IPS DF 6.9 (cell line): ENCODE measurements around the gene BACE2.

Experiments
- DNase-seq: peaks from one replicate; pipeline ENCODE4 v3.0.0-alpha.2; 2013; ENCODE audit warnings: low read depth, low spot score
- H3K27ac ChIP-seq: one replicate; pipeline ENCODE4 v1.5.1; 2013; ENCODE audit warnings: low read length, control low read depth
- H3K27me3 ChIP-seq: 2 replicates; pipeline ENCODE4 v1.6.1; 2013; ENCODE audit warnings: mild to moderate bottlenecking, low read length; ENCODE audit not compliant: control insufficient read depth, insufficient read depth
- H3K36me3 ChIP-seq: 2 replicates; pipeline ENCODE4 v1.6.1; 2013; ENCODE audit warnings: low read length; ENCODE audit not compliant: control insufficient read depth, insufficient read depth
- H3K4me1 ChIP-seq: 2 replicates; pipeline ENCODE4 v1.6.1; 2013; ENCODE audit warnings: low read length; ENCODE audit not compliant: control insufficient read depth, insufficient read depth
- H3K4me3 ChIP-seq: 2 replicates; pipeline ENCODE4 v1.5.1; 2013; ENCODE audit warnings: mild to moderate bottlenecking, low read length
- H3K9me3 ChIP-seq: 2 replicates; pipeline ENCODE4 v1.6.1; 2013; ENCODE audit warnings: low read length, inconsistent platforms; ENCODE audit not compliant: control insufficient read depth, insufficient read depth
- WGBS: extraction: QIAGEN DNeasy Blood & Tissue Kit; methylation state at CpG from one replicate; pipeline ENCODE4 v1.1.7; 2013; ENCODE audit warnings: mixed read lengths, missing lambda C conversion rate; ENCODE audit not compliant: insufficient read length, insufficient coverage; 5-methylcytosine and 5-hydroxymethylcytosine counted together

The BACE2 gene

GRCh38 chr21:41164981-41165655 is 2.8 kb upstream of the BACE2 start:
- Histone ChIP-seq H3K4me3 (no peak overlapping the region), H3K27me3 (peaks cover 6% of the 10 kb centered on the region; the same call in 1 of the 2 replicates), H3K9me3 (no peaks in the 10 kb centered on the region), H3K4me1 (no peaks in the 10 kb centered on the region), H3K36me3 (no peaks in the 10 kb centered on the region), H3K27ac (no peak overlapping the region)
- no peak for DNase-seq
- no CpG with 5 or more reads among the region's 11 CpGs for WGBS

GRCh38 chr21:41166884-41167283 is 1.1 kb upstream of the BACE2 start:
- Histone ChIP-seq H3K4me1 (no peaks in the 10 kb centered on the region), H3K27me3 (peaks cover 6% of the 10 kb centered on the region; the same call in 1 of the 2 replicates), H3K27ac (no peak overlapping the region), H3K4me3 (peak overlapping the region; percentile 38; the same call in 1 of the 2 replicates), H3K36me3 (no peaks in the 10 kb centered on the region), H3K9me3 (no peaks in the 10 kb centered on the region)
- no CpG with 5 or more reads among the region's 14 CpGs for WGBS
- DNase-seq = no peak

GRCh38 chr21:41168391-41169257 is 664 bp downstream of the BACE2 start:
- Histone ChIP-seq H3K4me3 (peak overlapping the region; percentile 38), H3K27ac (no peak overlapping the region), H3K9me3 (no peaks in the 10 kb centered on the region), H3K27me3 (peaks cover 6% of the 10 kb centered on the region; the same call in 1 of the 2 replicates), H3K36me3 (no peaks in the 10 kb centered on the region), H3K4me1 (no peaks in the 10 kb centered on the region)
- WGBS = no CpG with 5 or more reads among the region's 75 CpGs
- no peak for DNase-seq

- H3K27me3 ChIP-seq = peaks cover 6% of the 10 kb centered on the region; the same call in 1 of the 2 replicates
- H3K4me1 ChIP-seq = no peaks in the 10 kb centered on the region
- H3K36me3 ChIP-seq = no peaks in the 10 kb centered on the region
- H3K9me3 ChIP-seq = no peaks in the 10 kb centered on the region
- H3K27ac ChIP-seq = no peak overlapping the region
- no peak for DNase-seq
- peak overlapping the region; percentile 4; the same call in 1 of the 2 replicates for H3K4me3 ChIP-seq
- no CpG with 5 or more reads among the region's 3 CpGs for WGBS
These were observed 1.3 kb downstream of the BACE2 start for GRCh38 chr21:41169258-41169576.

- DNase-seq = no peak
- Histone ChIP-seq H3K4me1 (no peaks in the 10 kb centered on the region), H3K36me3 (no peaks in the 10 kb centered on the region), H3K27me3 (peaks cover 6% of the 10 kb centered on the region; the same call in 1 of the 2 replicates), H3K4me3 (no peak overlapping the region), H3K27ac (no peak overlapping the region), H3K9me3 (no peaks in the 10 kb centered on the region)
- WGBS = no CpG with 5 or more reads among the region's 6 CpGs
These were observed 1.7 kb downstream of the BACE2 start for GRCh38 chr21:41169701-41170100.

GRCh38 chr21:41170442-41170841 is 2.5 kb downstream of the BACE2 start:
- no peaks in the 10 kb centered on the region; the same call in 1 of the 2 replicates for H3K4me1 ChIP-seq
- no peak overlapping the region for H3K4me3 ChIP-seq
- peaks cover 6% of the 10 kb centered on the region; the same call in 1 of the 2 replicates for H3K27me3 ChIP-seq
- no peaks in the 10 kb centered on the region for H3K36me3 ChIP-seq
- no CpG with 5 or more reads among the region's 2 CpGs for WGBS
- H3K9me3 ChIP-seq = no peaks in the 10 kb centered on the region
- no peak overlapping the region for H3K27ac ChIP-seq
- no peak for DNase-seq

- no peaks in the 10 kb centered on the region for H3K36me3 ChIP-seq
- peaks cover 6% of the 10 kb centered on the region; the same call in 1 of the 2 replicates for H3K27me3 ChIP-seq
- DNase-seq = no peak
- no peak overlapping the region for H3K27ac ChIP-seq
- no peaks in the 10 kb centered on the region for H3K9me3 ChIP-seq
- no peaks in the 10 kb centered on the region; the same call in 1 of the 2 replicates for H3K4me1 ChIP-seq
- H3K4me3 ChIP-seq = no peak overlapping the region
- no CpG with 5 or more reads among the region's 15 CpGs for WGBS
These were observed 3.1 kb downstream of the BACE2 start for GRCh38 chr21:41170859-41171609.

GRCh38 chr21:41175080-41175479 is 7.1 kb downstream of the BACE2 start:
- DNase-seq = no peak
- Histone ChIP-seq H3K4me3 (no peak overlapping the region), H3K36me3 (no peaks in the 10 kb centered on the region), H3K9me3 (no peaks in the 10 kb centered on the region), H3K27me3 (no peaks in the 10 kb centered on the region), H3K27ac (no peak overlapping the region), H3K4me1 (peaks cover 3% of the 10 kb centered on the region; the same call in 1 of the 2 replicates)
- WGBS = no CpG with 5 or more reads among the region's 6 CpGs

GRCh38 chr21:41176846-41177245 is 8.9 kb downstream of the BACE2 start:
- Histone ChIP-seq H3K27ac (no peak overlapping the region), H3K4me1 (peaks cover 3% of the 10 kb centered on the region; the same call in 1 of the 2 replicates), H3K9me3 (no peaks in the 10 kb centered on the region), H3K36me3 (no peaks in the 10 kb centered on the region), H3K4me3 (no peak overlapping the region), H3K27me3 (no peaks in the 10 kb centered on the region)
- WGBS = no CpG with 5 or more reads among the region's 3 CpGs
- DNase-seq = no peak

GRCh38 chr21:41180752-41181151 is 12.8 kb downstream of the BACE2 start:
- Histone ChIP-seq H3K9me3 (no peaks in the 10 kb centered on the region), H3K27me3 (no peaks in the 10 kb centered on the region), H3K36me3 (no peaks in the 10 kb centered on the region), H3K4me1 (peaks cover 3% of the 10 kb centered on the region; the same call in 1 of the 2 replicates), H3K27ac (no peak overlapping the region), H3K4me3 (no peak overlapping the region)
- no peak for DNase-seq
- no CpG with 5 or more reads among the region's 4 CpGs for WGBS
